Stomach (tissue), 4 donors: ENCODE measurements around the gene PTBP3.

Experiments used
- POLR2A ChIP-seq, 4 donors: fragments of 450-650 bp; IDR thresholded peaks; one replicate each; pipeline ENCODE4 v1.6.1; 2016; ENCODE audit warnings: antibody characterized with exemption in 4 of 4, control low read depth in 2 of 4, mild to moderate bottlenecking in 1 of 4, moderate library complexity in 1 of 4
- POLR2AphosphoS5 ChIP-seq, 3 donors: sonication (generic); formaldehyde crosslinking; IDR thresholded peaks; one replicate each; pipeline ENCODE4 v1.6.1; 2016; ENCODE audit warnings: antibody characterized with exemption in 3 of 3
- TF ChIP-seq, protein P1 (sequence below), 7 experiments: fragments of 450-650 bp in 4 of 7; fragments of 200-600 bp in 3 of 7; sonication (generic) in 3 of 7; IDR thresholded peaks; one replicate each; pipeline ENCODE4 v1.5.1; 2016 to 2019; ENCODE audit warnings: antibody characterized with exemption in 7 of 7, control low read depth in 2 of 7, mild to moderate bottlenecking in 1 of 7

DNA sequence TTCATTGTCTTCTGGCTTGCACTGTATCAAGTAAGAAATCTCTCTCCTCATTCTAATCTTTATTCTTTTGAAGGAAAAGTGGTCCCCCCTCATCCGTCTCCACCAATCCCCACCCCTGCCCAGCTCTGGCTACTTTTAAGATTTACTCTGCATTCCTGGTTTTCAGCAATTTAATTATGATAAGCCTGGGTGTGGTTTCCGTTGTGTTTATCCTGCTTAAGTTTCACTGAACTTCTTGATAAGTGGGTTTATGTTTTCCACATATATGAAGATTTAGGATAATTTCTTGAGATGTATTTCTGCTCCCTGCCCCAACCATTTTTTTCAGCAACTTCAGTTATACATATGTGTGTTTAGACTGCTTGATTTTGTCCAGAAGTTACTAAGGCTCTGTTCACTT, 46.5 kb downstream of the PTBP3 start:
- TF ChIP-seq, protein P1, sequence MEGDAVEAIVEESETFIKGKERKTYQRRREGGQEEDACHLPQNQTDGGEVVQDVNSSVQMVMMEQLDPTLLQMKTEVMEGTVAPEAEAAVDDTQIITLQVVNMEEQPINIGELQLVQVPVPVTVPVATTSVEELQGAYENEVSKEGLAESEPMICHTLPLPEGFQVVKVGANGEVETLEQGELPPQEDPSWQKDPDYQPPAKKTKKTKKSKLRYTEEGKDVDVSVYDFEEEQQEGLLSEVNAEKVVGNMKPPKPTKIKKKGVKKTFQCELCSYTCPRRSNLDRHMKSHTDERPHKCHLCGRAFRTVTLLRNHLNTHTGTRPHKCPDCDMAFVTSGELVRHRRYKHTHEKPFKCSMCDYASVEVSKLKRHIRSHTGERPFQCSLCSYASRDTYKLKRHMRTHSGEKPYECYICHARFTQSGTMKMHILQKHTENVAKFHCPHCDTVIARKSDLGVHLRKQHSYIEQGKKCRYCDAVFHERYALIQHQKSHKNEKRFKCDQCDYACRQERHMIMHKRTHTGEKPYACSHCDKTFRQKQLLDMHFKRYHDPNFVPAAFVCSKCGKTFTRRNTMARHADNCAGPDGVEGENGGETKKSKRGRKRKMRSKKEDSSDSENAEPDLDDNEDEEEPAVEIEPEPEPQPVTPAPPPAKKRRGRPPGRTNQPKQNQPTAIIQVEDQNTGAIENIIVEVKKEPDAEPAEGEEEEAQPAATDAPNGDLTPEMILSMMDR (IDR thresholded peaks at IDR 0.05) = no peak
- TF ChIP-seq POLR2A (IDR thresholded peaks at IDR 0.05) (no peak), POLR2AphosphoS5 (IDR thresholded peaks at IDR 0.05) (no peak)
